GM18508 (cell line): ENCODE measurements around the gene SDF4.
"Not testable (repeated sequence)": the region's sequence is repeated elsewhere in the genome, so short reads cannot be mapped to it uniquely, and the experiment has no call there.

Source experiments
- ATAC-seq: cut with Tn5 transposase; IDR thresholded peaks from one replicate; pipeline ENCODE4 v1.9.1; 2021; ENCODE audit warnings: moderate number of reproducible peaks; ENCODE audit not compliant: insufficient read depth, unreplicated experiment

The SDF4 gene

GRCh38 chr1:1259951-1260600, 28.3 kb upstream of the SDF4 start:
- no peak for ATAC-seq

- ATAC-seq = no peak
Observed at GRCh38 chr1:1259540-1259939, 27.7 kb upstream of the SDF4 start.

GRCh38 chr1:1259119-1259488, 27.3 kb upstream of the SDF4 start:
- no peak for ATAC-seq

- ATAC-seq = no peak
Observed at GRCh38 chr1:1256956-1257871, 25.4 kb upstream of the SDF4 start.

DNA sequence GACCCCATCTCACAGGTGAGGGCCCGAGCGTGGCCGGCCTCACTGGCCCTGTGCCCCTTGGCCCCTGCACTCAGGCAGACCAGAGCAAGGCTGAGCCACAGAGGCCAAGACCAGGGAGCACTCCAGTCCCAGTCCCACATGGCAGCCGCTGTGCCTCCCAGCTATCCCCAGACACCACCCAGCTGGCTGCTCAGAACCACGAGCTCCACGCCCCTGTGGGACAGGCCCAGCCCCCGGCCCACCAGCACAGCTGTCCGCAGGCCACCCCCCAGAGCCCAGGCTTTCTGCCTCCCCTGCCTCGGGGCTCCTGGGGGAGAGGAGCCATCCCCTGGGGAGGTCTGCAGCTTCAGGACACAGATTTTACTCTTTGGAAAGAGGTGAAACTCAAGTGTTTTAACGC, 23.8 kb upstream of the SDF4 start:
- ATAC-seq = no peak

DNA sequence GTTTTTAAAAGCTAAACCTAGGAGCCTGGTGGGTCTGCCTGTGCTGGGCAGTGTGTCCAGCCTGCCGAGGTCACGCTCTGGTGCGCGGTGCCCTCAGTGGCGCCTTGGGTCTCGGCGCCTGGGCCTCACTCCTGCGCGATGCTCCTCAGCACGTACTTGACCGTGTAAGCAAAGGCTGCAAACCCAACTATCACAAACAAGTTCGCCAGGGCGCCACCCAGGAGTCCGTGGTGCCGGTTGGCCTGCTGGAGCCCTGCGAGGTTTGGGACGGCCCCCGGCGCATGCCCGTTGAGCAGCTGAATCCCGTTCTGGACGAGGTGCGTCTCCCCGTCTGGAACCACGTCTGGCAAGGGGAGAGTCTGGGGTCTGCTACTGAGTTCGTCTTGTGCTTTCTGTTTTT, 23.3 kb upstream of the SDF4 start:
- no peak for ATAC-seq

- ATAC-seq = no peak
Observed at GRCh38 chr1:1254667-1254998, 22.8 kb upstream of the SDF4 start.

DNA sequence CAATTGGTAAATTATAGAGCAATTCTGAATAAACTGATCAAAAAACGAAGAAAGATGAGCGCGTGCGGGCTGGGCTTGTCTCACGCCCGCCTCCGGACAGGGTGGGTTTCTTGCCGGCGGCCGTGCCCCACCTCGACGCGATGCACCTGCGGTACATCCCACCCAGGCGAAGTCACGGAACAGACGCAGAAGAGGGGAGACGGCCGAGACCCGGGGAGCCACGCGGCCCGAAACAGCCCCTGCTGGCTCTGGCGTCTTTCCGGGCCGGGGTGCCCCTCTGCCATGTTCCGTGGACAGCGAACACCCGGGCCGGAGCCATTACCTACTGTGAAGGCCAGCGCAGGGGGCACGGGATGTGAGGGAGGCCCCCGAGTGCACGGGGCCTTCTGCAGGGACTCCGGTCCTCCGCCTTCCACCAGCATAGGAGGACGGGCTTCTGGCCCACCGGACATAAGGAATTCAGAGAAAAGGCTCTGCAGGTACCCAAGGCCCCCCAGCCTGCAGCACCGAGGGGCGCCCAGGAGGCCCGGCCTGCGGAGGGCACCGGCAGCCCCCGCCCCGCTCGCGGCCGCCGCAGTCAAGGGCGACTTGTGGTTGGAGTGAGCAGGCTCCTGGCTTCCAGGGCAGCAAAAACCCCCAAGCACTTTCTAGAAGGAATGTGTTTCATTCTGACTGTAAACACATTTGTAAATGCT, 22.3 kb upstream of the SDF4 start:
- ATAC-seq = no peak

GRCh38 chr1:1253314-1253713, 21.5 kb upstream of the SDF4 start:
- no peak for ATAC-seq

DNA sequence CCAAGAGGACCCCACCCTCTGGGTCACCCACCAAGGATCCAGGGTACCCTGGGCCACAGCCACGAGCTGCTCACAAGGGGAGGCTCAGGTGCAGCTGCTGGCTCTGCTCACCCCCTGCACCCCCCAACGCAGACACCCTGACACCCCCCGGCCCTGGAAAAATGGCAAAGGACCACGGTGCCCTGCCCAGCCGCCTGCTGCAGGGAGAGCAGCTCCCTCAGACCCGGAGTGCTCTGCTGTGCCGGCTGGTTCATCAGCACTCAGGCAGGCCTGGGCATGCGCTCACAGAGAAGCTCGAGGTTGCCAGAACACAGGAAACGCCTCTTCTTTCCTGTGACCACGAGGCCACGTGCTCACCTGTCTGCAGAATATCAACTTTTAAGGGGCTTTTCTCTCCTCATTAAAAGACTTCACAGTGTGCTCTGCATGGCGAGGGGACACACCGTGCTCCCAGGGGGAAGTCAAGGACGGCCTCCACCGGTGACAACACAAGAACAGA, 19.0 kb upstream of the SDF4 start:
- no peak for ATAC-seq

DNA sequence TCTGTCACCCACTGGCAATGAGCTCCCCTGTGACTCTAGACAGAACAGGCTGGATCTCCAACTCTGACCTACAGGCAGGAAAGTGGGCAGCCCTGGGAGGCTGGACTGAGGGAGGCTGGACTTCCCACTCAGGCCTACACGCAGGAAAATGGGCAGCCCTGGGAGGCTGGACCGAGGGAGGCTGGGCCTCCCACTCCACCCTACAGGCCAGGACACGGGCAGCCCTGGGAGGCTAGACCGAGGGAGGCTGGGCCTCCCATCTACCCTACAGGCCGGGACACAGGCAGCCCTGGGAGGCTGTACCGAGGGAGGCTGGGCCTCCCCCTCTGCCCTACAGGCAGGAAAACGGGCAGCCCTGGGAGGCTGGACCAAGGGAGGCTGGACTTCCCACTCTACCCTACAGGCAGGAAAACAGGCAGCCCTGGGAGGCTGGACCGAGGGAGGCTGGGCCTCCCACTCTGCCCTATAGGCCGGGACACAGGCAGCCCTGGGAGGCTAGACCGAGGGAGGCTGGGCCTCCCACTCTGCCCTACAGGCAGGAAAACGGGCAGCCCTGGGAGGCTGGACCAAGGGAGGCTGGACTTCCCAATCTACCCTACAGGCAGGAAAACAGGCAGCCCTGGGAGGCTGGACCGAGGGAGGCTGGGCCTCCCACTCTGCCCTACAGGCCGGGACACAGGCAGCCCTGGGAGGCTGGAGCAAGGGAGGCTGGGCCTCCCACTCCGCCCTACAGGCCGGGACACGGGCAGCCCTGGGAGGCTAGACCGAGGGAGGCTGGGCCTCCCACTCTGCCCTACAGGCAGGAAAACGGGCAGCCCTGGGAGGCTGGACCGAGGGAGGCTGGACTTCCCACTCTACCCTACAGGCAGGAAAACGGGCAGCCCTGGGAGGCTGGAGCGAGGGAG, 16.5 kb upstream of the SDF4 start:
- ATAC-seq = not testable (repeated sequence)

DNA sequence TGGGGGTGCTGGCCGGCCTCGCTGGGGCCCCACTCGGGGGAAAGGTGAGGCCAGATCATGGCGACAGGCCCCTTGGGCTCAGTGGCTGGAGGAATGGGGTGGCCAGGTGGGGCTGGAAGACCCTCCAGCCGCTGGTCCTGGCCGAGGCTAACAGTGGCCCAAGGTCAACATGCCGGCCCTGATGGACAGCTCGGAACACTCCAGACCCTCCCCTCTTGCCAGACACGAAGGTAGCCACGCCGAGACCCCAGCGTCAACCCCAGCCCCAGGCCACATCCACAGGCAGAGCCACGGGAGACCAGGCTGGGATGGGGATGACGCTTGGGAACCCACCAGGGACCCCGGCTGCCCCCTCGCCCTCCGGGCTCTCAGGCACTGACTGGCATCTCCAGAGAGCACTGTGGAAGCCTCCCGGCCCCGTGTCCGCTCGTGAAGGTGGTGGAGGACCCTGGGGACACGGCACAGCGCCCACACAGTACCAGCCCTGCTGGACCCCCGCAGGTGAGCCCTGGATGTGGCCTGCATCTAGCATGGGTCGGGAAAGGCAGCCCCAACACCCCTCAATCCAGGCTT, 15.6 kb upstream of the SDF4 start:
- ATAC-seq = no peak

GRCh38 chr1:1246577-1247340, 15.0 kb upstream of the SDF4 start, which contains the start of gene C1QTNF12:
Gene C1QTNF12, minus strand, starts transcription at chr1:1246722. Its CDS starts 32 bp downstream, at chr1:1246690.
- ATAC-seq = no peak

DNA sequence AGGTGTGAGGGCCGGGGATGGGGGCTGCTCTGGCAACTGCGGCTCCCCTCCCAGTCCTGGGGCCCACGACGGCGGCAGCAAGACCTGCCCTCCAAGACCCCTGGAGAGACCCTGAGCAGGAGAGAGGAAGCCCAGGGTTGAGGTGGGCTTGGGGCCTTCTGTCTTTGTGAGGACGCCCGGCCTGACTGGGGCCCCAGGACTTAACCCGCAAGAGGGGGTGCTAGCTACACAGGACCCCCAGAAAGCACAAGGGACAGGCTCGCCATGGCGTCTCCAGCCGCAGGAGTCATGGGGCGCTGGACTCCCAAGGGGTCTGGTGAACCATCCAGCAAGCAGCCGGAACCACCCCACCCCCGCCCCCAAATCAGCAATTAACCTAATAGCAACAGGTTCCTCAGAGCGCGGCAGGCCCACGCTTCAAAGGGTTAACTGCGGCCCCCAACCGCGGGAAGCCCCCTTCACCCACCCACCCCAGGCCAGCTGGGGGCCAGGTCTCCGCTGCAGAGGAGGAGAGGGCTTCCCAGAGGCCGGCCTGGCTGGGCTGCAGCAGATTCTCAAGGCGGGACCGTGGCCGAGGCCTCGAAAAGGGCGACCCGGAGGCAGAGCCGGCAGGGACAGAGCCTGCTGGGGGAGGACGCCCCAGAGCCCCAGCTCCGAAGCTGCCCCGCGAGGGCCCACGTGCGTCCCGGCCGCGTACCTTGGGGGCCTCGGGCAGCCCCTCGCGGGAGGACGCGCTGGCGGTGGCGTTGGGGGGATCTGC, 14.2 kb upstream of the SDF4 start:
- ATAC-seq = no peak

DNA sequence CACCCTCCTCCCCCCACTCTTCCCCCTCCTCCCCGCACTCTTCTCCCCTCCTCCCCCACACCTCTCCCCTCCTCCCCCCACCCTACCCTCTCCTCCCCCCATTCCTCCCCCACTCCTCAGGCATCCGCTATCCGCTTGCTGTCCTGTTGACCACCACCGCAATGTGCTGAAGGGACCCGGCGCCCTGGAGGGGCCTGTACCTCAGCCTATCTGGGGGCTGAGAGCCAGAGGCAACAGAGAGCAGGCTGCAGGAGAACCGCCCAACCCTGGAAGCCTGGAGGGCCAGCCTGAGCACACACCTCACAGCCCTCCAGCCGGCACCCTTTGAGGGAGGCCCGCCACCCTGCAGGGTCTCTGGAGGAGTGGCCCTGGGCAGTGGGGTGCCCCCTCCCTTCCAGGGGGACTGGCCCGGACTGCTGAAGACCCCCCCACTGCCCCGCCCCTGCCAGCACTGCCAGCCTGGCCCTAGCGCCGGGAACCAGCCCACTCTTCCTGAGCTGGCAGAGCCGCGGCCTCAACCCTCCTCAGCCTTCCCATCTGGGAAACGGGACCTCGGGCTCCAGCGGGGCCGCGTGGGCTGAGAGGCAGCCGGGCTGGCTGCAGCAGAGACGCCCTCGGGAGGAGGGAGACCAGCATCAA, 13.5 kb upstream of the SDF4 start:
- ATAC-seq = no peak

DNA sequence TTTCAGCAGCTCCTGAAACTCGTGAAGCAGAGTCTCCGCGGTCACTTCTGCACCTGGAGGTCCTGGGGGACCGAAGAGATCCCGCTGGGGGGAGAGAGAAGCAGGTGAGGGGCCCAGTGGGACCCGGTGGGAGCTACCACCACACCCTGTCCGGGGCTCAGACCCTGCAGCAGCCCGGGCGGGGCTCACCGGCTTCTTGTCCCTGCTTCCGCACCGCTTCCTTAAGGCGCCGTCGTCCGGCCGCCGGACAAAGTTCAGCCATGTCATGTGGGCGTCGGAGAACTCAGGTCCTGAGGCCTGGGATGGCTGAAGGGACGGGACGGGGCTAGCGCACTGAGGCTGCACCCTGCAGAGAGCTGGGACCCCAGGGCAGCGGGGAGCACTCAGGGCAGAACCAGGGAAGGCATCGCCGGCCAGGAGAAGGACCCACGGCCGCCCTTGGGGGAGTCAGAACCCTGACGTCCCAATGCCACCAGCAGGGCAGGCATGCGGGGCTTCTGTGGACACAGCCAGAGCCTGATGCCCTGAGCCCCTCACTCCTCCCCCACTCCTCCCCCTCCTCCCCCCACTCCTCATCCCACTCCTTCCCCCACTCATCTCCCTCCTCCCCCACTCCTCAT, 12.5 kb upstream of the SDF4 start:
- no peak for ATAC-seq

DNA sequence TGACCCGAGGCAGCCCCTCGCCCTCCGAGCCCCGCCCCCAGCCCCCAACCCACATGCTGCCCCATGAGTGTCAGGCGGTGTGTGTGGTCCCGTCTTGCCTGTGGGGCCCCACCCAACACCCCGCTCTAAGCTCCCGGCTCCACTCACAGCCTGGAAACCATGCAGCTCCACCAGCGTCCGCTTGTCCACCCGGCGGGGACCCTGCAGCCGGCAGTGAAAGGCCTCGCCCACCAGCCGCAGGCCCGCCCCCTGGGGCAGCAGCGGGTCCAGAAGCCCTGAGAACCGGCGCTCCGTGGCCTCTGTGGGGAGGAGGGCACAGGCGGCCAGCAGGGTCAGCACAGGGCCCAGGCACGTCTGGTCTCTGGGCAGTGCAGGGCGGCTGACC, 12.0 kb upstream of the SDF4 start:
- no peak for ATAC-seq
